ENCODE results near the gene FCHSD2.
"Not testable (repeated sequence)": the region's sequence is repeated elsewhere in the genome, so short reads cannot be mapped to it uniquely, and the experiment has no call there.

The FCHSD2 gene

GRCh38 chr11:72924568-72925190 lies 217.4 kb downstream of the FCHSD2 start:
- DNase-seq (ENCODE audit: low spot score): no peak

- no peak for DNase-seq (ENCODE audit: low spot score)
Measured at GRCh38 chr11:72921028-72921716, 220.9 kb downstream of the FCHSD2 start.

GRCh38 chr11:72920001-72920400 lies 222.1 kb downstream of the FCHSD2 start:
- no peak for DNase-seq (ENCODE audit: low spot score)

- DNase-seq (ENCODE audit: low spot score): no peak
Measured at GRCh38 chr11:72918851-72919250, 223.3 kb downstream of the FCHSD2 start.

- no peak for DNase-seq (ENCODE audit: low spot score)
Measured at GRCh38 chr11:72912253-72912652, 229.9 kb downstream of the FCHSD2 start.

GRCh38 chr11:72909558-72910388 lies 232.3 kb downstream of the FCHSD2 start:
- not testable (repeated sequence) for DNase-seq (ENCODE audit: low spot score)

GRCh38 chr11:72908032-72908676 lies 234.0 kb downstream of the FCHSD2 start:
- no peak for DNase-seq (ENCODE audit: low spot score)

DNA sequence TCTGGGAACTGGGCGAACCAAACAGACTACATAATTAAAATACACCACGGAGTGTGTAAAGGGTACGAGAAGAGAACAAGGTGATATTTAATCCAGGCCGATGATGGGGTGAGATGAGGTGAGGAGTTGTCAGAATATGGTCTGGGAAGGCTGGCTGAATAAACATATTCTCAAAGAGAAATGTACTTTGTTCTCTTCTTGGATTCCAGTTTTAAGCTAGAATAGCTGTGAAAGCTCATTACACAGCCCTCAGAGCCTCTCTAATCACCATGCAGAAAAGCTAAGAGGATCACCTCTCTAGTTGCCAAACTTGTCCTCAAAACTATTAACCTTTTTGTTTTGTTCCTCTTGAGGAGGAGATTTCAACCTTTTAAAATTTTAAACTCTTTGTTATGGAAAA lies 238.1 kb downstream of the FCHSD2 start:
- no peak for DNase-seq (ENCODE audit: low spot score)

- no peak for DNase-seq (ENCODE audit: low spot score)
Measured at GRCh38 chr11:72901374-72901773, 240.7 kb downstream of the FCHSD2 start.

- DNase-seq (ENCODE audit: low spot score): no peak
Measured at GRCh38 chr11:72900013-72900412, 242.1 kb downstream of the FCHSD2 start.

DNA sequence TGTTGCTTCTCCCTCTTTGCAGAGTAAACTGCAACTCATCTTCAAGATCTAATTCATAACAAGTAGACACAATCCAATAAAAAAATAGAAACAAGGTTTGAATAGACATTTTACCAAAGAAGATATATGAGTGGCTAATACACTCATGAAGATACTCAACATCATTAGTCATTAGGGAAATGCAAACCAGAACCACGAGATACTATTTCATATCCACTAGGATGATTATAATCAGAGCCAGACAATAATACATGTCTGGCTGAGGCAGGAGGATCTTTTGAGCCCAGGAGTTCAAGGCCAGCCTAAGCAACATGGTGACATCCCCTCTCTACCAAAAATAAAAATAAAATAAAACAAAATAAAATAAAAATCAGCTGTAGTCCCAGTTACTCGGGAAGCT lies 242.9 kb downstream of the FCHSD2 start:
- no peak for DNase-seq (ENCODE audit: low spot score)

DNA sequence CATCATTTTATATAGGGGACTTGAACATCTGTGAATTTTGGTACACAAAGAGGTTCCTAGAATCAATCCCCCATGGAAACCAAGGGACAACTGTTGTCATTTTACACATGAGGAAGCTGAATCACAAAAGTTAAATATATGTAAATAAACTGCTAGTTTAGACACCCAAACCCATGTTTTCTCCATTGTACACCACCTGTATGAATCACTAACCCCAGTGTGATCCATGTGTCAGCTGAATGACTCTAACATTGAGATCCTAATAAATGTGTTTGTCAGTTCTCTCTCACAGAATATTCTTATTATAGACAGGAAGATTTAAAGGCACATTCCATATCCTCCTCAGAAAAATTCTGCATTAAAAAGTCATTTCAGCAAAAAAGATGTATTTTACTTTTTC lies 244.6 kb downstream of the FCHSD2 start:
- no peak for DNase-seq (ENCODE audit: low spot score)

DNA sequence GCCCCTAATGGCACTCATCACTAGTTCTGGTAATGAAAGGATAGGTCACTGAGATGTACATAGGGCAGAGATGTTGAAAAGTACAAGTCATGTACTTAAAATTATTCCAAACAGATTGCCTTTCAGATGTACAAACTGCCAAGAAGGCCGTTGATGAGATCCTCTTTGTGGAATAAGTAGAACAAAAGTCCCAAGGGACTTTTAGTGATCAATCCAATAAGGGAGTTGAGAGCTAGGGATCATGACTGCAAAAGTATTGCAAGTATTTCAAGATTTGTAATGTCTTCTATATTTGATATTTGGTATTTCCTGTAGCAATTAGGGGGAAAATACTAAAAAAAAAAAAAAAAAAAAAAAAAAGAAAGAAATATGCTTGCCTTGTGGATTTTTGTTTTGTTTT lies 245.7 kb downstream of the FCHSD2 start:
- no peak for DNase-seq (ENCODE audit: low spot score)

- DNase-seq (ENCODE audit: low spot score): no peak
Measured at GRCh38 chr11:72890881-72891280, 251.2 kb downstream of the FCHSD2 start.

- no peak for DNase-seq (ENCODE audit: low spot score)
Measured at GRCh38 chr11:72886619-72887018, 255.5 kb downstream of the FCHSD2 start.

DNA sequence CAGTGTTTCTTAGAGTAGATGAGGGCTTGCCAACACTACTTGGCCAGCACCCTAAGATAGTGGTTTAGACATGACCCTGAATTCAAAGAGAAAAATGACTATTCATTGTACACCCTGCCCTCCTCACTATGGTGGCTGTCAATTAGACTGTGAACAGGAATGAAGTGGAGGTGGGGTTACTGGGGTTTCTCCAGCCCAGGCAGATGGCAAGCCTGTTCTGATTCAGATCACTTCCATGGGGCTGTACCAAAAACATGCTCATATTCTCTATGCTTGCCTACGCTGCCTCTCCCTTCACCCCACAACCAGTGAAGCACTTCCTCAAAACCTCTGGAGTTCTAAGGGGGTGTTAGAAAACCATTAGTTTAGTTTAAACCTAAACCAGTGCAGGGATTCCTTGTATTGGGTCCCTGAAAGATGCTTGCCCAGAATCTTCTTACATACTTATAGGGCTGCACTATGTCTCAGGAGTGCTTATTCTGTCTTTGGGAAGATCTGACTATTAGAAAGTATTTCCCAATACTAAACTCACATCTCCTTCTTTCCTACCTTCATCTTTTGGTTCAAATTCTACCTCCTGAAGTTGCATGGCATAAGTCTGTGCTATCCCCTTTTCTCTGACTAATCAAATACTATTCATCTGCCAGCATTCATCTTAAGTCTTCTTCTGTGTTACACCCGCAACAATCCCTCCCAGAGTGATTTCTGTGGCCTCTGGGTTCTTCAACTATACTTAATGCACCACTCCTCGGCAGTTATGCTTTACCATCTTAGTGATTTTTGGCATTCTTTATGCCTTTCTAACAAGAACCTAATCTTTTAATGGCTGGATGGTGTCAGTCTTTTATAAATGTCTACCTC lies 256.1 kb downstream of the FCHSD2 start:
- no peak for DNase-seq (ENCODE audit: low spot score)

DNA sequence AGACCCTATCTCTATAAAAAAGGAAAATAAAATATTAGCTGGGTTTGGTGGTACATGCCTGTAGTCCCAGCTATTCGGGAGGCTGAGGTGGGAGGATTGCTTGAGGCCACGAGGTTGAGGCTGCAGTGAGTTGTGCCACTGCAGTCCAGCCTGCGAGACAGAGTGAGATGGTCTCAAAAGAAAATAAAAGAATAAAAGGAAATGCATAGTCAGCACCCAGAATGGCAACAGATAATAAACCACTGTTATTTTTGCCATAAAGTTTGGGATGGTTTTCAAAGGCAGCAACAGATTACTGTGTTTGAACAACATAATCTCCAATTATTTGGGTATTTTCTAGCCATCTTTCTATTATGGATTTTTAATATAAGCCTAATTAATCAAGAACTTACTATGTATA lies 266.0 kb downstream of the FCHSD2 start:
- DNase-seq (ENCODE audit: low spot score): no peak

GRCh38 chr11:72875736-72876135 lies 266.4 kb downstream of the FCHSD2 start:
- no peak for DNase-seq (ENCODE audit: low spot score)

DNA sequence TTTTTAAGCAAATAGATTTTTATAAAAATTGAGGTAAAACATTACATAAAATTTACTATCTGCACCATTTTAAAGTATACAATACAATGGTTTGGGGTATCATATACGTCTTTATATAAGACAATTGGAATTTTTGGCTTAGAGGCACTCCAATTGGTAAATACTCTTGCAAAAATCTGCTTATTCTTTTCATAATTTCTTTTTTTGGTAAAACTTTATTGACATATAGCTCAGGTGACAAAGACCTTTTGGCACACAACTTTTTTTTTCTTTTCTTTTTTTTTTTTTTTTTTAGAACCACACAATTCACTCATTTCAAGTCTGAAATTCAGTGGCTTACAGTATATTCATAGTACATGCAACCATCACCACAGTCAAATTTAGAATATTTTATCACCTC lies 270.1 kb downstream of the FCHSD2 start:
- DNase-seq (ENCODE audit: low spot score): no peak

DNA sequence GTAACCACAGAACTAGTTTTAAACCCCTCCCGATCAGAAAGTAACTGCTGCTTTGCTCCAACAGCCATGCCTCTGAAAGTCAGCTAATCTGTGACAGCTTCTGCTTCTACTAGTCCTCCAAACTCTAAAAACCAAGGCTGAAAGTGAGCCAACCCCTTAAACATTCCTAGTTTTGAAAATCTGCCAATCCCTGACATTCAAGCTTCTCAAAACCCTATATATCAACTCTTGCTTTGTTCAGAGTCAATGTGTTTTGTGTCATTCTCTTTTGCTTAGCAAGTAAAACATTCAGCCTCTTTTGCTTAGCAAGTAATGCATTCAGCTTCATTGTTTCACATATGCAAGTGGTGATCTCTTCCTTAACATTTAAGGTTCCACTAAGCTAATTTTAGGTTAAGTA lies 271.0 kb downstream of the FCHSD2 start:
- no peak for DNase-seq (ENCODE audit: low spot score)

DNA sequence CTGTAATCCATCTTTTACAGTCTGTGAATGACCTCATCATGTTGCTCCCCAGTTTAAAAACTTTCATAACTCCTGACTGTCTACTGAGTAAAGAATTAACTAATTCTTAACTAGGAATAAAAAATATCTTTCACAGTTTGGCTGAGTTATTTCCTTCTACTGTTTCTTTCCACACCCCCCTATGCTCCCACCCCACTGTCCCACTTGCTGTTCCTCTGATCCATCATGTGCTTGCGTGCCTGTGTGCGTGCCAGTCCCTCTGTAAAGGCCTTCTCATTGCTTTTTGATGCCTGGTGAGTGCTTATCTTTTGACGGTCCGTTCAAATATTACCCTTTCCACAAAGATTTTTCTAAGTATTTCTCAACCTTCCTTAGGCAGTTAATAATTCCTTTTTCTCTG lies 272.3 kb downstream of the FCHSD2 start:
- no peak for DNase-seq (ENCODE audit: low spot score)

GRCh38 chr11:72867970-72868369 lies 274.1 kb downstream of the FCHSD2 start:
- DNase-seq (ENCODE audit: low spot score): no peak

Data from left forelimb (tissue), 1 donor.